ENCODE data around the gene C19orf67.

Gene C19orf67

DNA sequence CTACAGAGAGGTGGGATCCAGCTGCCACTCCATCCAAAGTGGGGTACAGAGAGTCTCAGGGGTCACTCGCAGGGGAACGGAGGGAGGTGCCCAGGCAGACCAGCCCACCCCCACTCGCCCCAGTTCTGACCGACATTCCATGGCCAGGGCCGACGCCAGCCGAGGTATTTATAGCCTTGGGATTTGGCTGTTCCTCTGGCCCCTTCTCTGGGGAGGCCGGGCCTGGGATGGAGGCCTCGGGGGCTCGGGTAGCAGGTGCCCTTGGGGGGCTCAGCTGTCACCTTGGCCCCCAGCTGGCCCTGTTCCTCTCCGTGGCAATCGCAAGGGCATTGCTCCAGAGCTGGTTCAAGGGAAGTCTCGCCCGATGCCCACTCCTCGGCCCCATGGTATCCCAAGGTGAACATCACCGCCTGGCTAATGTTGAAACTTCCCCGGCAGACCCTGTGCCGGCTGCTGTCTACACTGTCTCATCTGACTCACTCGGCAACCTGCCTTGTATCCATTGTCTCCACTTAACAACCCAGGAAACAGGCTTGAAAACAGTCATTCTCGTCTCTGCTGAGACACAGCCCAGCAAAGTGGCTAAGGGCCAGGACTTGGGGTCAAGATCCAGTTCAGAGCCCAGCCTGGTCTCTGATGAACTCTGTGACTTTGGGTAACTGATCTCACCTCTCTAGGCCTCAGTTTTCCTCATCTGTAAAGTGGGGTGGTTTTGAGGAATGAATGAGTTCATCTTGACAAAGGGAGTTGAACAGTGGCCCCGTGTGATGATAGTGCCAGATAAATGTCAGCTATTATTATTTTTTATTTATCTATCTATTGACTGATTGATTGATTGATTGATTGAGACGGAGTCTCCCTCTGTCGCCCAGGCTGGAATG lies 22.2 kb upstream of the C19orf67 start:
- no peak for DNase-seq

- DNase-seq, result no peak
These were observed 21.3 kb upstream of the C19orf67 start for GRCh38 chr19:14106840-14107239.

- no peak for DNase-seq
These were observed 20.1 kb upstream of the C19orf67 start for GRCh38 chr19:14105680-14106079.

DNA sequence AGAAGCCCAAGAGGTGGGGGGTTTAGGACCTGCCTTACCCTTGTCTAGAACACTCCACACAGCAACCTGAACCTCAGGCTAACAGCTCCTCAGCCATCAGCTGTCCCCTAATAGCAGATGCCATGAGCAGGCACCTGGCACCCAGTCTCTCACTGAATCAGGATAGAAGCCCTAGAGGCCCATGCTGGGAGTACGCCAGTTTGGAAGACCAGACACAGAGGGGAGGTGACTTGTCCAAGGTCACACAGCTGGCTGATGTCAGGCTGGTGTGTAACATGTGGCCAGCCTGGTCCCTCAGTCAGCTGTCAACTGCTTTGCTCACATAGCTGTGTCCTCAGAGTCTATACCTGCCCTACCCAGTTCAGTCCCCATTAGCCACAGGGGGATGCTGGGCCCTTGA lies 17.7 kb upstream of the C19orf67 start:
- DNase-seq, result no peak

- no peak for DNase-seq
These were observed 17.2 kb upstream of the C19orf67 start for GRCh38 chr19:14102756-14103155.

- no peak for DNase-seq
These were observed 16.6 kb upstream of the C19orf67 start for GRCh38 chr19:14102102-14102696.

- no peak for DNase-seq
These were observed 15.5 kb upstream of the C19orf67 start for GRCh38 chr19:14101003-14101545.

GRCh38 chr19:14097532-14098151 lies 12.1 kb upstream of the C19orf67 start:
- DNase-seq, result no peak

- DNase-seq, result no peak
These were observed 10.8 kb upstream of the C19orf67 start for GRCh38 chr19:14096272-14096992.

GRCh38 chr19:14094854-14095253 lies 9.3 kb upstream of the C19orf67 start:
- no peak for DNase-seq

DNA sequence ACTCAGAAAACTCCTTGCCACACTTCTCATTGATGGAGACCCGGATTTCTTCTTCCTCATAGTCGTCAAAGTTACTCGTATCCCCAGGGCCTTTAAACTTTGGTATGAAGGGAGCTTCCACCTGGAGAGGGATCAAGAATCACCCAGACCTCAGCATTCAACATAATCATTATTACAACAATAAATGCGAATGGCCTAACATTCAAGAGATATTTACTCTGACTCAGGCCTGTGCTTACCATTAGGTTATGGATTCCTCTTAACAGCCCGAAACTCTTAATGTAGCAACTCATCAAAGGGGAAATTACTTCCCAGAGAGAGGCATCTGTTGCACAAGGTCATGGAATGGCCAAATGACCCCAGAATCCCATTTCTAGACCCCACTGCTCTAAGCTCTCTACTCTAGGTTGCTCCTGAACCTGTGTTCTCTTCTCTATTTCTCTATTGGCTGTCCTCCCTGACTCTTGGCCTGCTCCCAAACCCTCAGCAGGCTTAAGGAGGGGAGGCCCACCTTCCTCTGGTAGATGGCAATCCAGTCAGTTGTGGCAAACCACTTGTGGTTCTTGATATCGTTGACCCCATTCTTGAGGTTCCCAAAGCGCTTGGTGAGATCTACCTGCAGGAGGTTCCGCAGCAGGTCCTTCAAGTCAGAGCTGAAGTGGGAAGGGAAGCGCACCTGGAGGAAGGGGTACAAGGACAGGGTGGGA lies 7.7 kb upstream of the C19orf67 start:
- no peak for DNase-seq

DNA sequence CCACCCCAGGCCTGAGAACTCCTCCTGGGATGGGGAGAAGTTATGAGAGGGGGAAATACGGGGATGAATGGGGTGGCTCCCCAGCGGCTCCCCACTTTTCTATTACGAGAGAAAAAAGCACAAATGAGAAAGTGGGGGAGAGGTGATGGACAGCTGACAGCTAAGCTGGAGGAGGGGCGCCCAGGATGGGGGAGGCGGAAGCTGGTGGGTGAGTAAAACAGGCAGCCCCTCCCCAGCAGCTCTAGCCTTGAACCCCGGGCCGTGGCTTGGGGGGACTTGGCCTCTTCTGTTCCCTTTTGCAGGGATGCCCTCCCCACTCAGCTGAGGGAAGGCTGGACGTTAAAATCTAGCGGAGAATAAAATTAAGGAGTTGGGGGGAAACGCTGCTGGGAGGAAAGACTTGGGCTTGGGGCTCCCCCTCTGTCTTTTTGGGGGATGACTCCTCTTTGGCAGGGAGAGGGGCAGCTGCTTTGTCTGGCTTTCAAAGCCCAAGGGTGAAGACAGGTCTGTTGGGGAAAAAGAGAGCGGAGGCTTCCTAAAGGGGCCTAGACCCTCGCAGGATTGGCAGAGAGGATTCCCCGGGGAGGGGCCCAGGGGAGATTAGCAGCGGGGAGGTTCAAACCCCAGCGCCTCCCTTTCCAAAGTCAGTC lies 6.4 kb upstream of the C19orf67 start:
- DNase-seq, result peak in 1 of 2 experiments; percentile 48

- DNase-seq, result peak; percentile 69 to 79
These were observed 5.7 kb upstream of the C19orf67 start for GRCh38 chr19:14091081-14091812.

GRCh38 chr19:14090509-14091080 lies 5.0 kb upstream of the C19orf67 start, which contains the start of gene SAMD1:
SAMD1 (minus strand) TSS chr19:14090751.
- peak; percentile 69 to 79 for DNase-seq

DNA sequence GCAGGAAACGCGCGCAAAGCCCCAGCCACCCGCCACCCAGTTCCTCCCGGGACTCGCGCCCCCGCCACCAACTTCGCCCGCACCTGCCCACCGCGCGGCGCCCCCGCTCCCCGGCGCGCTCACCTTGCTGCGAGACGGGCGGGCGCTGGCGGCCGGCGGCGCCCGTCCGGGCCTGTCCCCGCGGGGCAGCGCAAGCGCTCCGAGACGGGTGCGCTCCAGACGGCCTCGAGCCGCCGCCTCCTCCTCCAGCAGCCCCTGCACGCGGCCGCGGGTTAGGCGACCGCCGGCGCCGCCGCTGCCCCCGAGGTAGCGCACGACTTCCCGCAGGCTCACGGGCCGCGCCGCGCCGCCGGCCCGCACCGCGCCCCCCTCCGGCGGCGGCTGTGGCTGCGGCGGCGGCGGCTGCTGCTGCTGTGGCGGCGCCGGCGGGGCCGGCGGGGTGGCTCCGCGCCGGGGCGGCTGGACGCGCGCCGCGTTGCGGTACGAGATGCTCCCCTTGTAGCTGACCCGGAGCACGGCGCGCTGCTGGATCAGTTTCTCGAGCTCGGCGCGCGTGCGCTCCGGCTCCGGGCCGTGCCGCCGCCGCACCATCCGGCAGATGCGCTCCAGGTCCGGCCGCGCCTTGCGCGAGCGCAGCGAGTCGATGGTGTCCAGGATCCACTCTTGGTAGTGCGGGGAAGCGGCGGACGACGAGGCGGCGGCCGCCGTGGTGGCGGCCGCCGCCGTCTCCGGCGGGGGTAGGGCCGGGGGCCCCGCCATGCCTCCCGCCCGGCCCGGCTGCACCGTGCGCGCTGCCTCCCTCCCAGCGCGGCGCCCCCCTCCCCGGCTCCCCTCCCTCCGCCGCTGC lies 4.3 kb upstream of the C19orf67 start:
- peak in 1 of 2 experiments; percentile 20 for DNase-seq

GRCh38 chr19:14089412-14089661 lies 3.8 kb upstream of the C19orf67 start:
- DNase-seq, result no peak

DNA sequence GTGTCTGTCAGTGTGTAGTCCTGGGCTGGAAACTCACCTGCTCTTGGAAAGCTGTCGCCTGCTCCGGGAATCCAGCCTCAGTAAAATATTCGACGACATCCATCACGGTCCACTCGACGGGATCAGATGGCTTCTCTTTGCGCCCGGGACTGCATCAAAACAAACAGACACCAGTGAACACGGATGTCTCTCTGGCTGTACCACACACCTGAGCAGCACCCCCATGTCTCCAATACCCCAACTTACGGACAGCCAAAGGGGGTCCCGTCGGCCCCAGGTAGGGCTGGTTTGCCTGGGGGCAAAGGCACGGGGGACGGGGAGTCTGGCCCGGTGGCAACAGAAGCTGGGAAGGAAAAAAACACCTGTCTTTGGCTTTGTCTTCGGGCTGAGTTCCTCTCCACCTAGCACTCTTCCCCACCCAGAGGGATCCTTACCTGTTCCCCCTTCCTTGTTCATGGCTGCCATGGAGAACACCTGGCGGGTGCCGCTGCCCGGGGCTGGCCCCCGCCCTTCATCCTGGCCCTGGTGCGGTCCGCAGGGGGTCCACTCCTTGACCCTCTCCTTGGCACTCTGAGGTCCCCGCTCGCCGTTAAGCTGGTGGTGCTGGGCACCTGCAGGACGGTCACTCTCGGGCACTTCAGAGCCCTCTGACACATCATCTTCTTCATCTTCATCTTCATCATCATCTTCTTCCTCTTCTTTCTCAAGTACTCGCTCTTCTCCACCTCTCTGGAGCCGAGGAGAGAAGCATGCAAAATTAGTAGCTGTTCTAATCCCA lies 3.2 kb upstream of the C19orf67 start:
- no peak for DNase-seq

DNA sequence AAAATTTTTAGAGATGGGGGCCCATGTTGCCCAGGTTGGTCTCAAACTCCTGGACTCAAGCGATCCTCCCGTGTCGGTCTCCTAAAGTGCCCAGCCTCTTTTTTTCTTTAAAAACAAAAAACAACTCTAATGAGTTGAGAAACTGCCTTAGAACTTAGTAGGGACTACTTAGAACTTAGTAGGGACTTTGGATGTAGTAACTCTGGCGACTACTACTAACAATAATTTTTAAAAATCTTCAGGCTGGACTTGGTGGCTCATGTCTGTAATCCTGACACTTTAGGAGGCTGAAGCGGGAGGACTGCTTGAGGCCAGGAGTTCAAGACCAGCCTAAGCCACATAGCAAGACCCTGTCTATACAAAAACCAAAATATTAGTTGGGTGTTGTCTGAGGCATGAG lies 515 bp upstream of the C19orf67 start:
- DNase-seq, result no peak

DNA sequence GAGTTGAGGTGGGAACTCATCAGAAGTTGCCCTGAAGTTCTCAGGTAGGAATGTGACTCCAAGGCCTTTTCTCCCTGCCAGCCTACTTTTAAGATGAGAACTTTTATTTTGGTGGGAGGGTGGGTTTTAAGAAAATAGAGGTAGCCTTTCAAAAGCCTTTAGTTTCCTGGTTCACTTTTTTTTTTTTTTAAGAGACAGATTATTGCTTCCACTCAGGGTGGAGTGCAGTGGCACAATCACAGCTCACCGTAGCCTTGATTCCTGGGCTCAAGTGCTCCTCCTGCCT lies 3.0 kb downstream of the C19orf67 start:
- no peak for DNase-seq
